KMS-11 (cell line): Measurements from ENCODE around the gene BUB3.
"Not testable (repeated sequence)": the region's sequence is repeated elsewhere in the genome, so short reads cannot be mapped to it uniquely, and the experiment has no call there.

ENCODE experiments used
- H2AFZ ChIP-seq: fragments of 200-600 bp; sonication (generic); 2 replicates; pipeline ENCODE4 v1.6.1; 2016; ENCODE audit warnings: antibody characterized with exemption, mixed run types, low read depth
- H3K27ac ChIP-seq: fragments of 200-600 bp; sonication (generic); 2 replicates; pipeline ENCODE4 v1.6.1; 2016; ENCODE audit warnings: mild to moderate bottlenecking, mixed run types
- H3K27me3 ChIP-seq: fragments of 200-600 bp; sonication (generic); 2 replicates; pipeline ENCODE4 v1.6.1; 2017; ENCODE audit warnings: mild to moderate bottlenecking, low read depth, mixed run types, moderate library complexity; ENCODE audit not compliant: insufficient read depth
- H3K36me3 ChIP-seq: fragments of 200-600 bp; sonication (generic); 2 replicates; pipeline ENCODE4 v1.6.1; 2017; ENCODE audit warnings: mild to moderate bottlenecking, mixed run types; ENCODE audit not compliant: insufficient read depth
- H3K4me1 ChIP-seq: fragments of 200-600 bp; sonication (generic); 2 replicates; pipeline ENCODE4 v1.6.1; 2016; ENCODE audit warnings: mild to moderate bottlenecking, low read depth, mixed run types; ENCODE audit not compliant: poor library complexity, severe bottlenecking
- H3K4me2 ChIP-seq: fragments of 200-600 bp; sonication (generic); 2 replicates; pipeline ENCODE4 v1.7.0; 2016; ENCODE audit warnings: mild to moderate bottlenecking, mixed run types
- H3K4me3 ChIP-seq: fragments of 200-600 bp; sonication (generic); IDR thresholded peaks from 2 replicates; pipeline ENCODE4 v1.6.1; 2017; ENCODE audit warnings: low read depth, low read length, mixed read lengths; ENCODE audit not compliant: insufficient read depth
- H3K79me2 ChIP-seq: fragments of 200-600 bp; sonication (generic); 2 replicates; pipeline ENCODE4 v1.6.1; 2016; ENCODE audit warnings: low read depth, mixed run types; ENCODE audit not compliant: insufficient read depth
- H3K9ac ChIP-seq: fragments of 200-600 bp; sonication (generic); 2 replicates; pipeline ENCODE4 v1.6.1; 2016; ENCODE audit warnings: mild to moderate bottlenecking, mixed run types
- H4K20me1 ChIP-seq: fragments of 200-600 bp; sonication (generic); 2 replicates; pipeline ENCODE4 v1.6.1; 2016; ENCODE audit warnings: mild to moderate bottlenecking, mixed run types; ENCODE audit not compliant: insufficient read depth
- TF ChIP-seq, protein P1 (sequence below): fragments of 200-600 bp; sonication (generic); conservative IDR thresholded peaks from 2 replicates; pipeline ENCODE4 v1.6.1; 2017; ENCODE audit warnings: low read depth, mild to moderate bottlenecking, antibody characterized with exemption, low read length, moderate library complexity, mixed read lengths

Gene BUB3

DNA sequence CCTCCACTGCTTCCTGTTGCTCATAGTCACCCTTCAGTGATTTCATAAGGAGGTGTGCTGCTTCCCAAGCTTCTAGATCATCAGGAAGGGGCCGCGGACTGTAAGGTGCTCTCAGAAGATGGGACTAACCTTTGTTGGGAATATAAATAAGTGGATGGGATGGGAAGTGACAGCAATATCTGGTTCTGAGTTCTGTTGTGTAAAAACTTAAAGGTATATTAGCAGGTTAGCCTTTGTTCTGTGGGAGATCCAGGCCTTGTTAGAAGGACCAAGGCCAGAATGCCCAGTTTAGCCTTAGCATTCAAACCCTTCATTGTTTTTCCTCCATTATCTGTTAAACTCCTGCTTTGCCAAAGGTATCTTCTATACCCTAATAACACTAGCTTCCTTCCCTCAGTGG lies 12.4 kb downstream of the BUB3 start:
- TF ChIP-seq, protein P1, sequence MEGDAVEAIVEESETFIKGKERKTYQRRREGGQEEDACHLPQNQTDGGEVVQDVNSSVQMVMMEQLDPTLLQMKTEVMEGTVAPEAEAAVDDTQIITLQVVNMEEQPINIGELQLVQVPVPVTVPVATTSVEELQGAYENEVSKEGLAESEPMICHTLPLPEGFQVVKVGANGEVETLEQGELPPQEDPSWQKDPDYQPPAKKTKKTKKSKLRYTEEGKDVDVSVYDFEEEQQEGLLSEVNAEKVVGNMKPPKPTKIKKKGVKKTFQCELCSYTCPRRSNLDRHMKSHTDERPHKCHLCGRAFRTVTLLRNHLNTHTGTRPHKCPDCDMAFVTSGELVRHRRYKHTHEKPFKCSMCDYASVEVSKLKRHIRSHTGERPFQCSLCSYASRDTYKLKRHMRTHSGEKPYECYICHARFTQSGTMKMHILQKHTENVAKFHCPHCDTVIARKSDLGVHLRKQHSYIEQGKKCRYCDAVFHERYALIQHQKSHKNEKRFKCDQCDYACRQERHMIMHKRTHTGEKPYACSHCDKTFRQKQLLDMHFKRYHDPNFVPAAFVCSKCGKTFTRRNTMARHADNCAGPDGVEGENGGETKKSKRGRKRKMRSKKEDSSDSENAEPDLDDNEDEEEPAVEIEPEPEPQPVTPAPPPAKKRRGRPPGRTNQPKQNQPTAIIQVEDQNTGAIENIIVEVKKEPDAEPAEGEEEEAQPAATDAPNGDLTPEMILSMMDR = no peak
- Histone ChIP-seq H4K20me1 (no peaks in the 10 kb centered on the region), H3K9ac (no peak overlapping the region), H3K4me2 (no peak overlapping the region), H3K4me3 (no peak overlapping the region), H3K27ac (no peak overlapping the region), H3K36me3 (peaks cover 14% of the 10 kb centered on the region), H3K79me2 (peaks cover 5% of the 10 kb centered on the region; the same call in 1 of the 2 replicates), H3K4me1 (no peaks in the 10 kb centered on the region), H2AFZ (no peak overlapping the region), H3K27me3 (no peaks in the 10 kb centered on the region)

DNA sequence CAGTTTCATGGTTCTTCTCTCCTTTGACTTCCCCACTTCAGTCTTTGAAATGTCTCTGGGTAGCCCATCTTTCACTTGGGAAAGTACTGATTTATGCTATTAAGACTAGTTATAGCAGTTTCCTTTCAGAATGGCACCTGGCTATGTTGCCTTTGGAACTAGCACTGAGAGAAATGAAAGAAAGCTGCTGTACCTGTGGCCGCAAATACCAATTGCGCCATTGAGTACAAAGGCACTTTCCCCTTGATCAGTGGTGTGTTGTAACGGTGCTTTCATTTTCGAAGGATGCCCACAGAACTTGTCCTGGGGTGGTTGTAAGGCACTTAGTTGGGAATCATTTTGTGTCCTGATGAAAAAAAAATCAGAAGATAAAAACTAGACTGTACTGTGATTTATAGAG lies 16.8 kb downstream of the BUB3 start:
- no peak overlapping the region for H3K4me3 ChIP-seq
- no peaks in the 10 kb centered on the region for H3K27me3 ChIP-seq
- no peak overlapping the region for H2AFZ ChIP-seq
- TF ChIP-seq, protein P1 = no peak
- no peak overlapping the region for H3K27ac ChIP-seq
- no peak overlapping the region for H3K9ac ChIP-seq
- peaks cover 16% of the 10 kb centered on the region for H3K4me1 ChIP-seq
- H3K36me3 ChIP-seq = no peaks in the 10 kb centered on the region
- H4K20me1 ChIP-seq = no peaks in the 10 kb centered on the region; the same call in 1 of the 2 replicates
- H3K79me2 ChIP-seq = 0 out of 2 replicates have a peak, but pooled peaks cover 5% of the 10 kb centered on the region
- no peak overlapping the region for H3K4me2 ChIP-seq

DNA sequence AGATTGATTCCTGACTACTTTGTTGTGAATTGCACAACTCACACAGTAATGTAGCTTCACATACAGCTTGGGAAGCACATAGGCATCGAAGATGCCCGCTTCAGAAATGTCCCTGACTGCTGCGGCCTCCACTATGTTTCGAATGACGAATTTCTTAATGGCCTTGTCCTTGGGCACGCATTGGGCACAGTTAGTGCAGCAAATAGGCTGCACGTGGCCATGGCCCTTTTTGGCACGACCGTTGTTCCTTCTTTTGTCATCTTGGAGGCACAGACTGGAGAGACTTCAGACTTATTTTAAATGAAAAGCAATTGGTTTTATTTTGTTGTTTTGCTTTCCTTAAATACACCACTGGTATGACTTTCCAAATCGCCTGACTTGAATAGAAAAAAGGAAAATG lies 17.4 kb downstream of the BUB3 start:
- peaks cover 16% of the 10 kb centered on the region for H3K4me1 ChIP-seq
- not testable (repeated sequence) for H3K27ac ChIP-seq, H3K79me2 ChIP-seq, H3K27me3 ChIP-seq, H2AFZ ChIP-seq, H4K20me1 ChIP-seq, H3K4me3 ChIP-seq, H3K9ac ChIP-seq, H3K4me2 ChIP-seq, H3K36me3 ChIP-seq

DNA sequence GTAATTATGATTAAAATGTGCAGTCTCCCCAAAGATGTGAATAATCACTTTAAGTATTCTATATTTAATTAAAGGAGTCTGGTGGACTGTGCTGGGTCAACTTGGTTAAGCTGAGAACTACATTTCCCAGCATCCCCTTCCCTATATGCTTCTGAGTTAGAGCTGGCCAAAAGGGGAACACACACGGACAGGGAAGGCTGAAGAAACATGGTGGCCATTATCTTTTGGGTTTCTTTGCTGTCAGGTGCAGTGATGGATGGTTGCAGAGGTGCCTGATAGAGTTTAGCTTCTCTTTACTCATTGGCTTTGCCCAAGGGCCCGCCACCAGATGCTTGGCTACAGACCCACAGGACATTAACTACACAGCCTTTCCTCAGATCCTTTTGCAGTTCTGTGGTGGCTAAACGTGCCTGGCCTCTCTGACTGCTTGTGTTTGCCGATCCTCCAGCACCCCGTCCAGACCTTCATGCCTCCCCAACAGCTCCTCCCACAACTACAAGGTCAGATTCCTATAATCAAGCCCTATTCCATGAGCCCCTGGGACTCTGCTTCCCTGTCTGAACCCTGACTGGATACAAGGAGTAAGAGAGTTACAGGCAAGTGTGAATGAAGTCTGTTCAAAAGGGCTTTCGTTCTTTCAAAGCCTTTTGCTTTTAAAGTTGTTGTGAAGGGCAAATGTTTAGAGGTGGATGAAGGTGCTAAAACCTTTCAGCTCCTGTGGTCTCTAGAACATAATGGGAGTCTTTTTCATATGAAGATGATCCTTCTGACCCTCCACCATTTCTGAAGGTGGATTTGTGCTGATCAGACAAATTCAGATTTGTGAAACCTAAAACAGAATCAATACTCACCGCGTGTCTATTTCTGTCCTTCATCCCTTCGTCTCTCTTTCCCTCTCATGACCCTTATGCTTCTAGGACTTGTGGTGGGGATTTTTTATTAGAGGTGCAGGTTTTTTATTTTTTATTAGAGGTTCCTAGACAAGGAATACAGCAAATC lies 21.5 kb downstream of the BUB3 start:
- TF ChIP-seq, protein P1 = no peak
- no peak overlapping the region for H3K4me3 ChIP-seq
- H3K27ac ChIP-seq = no peak overlapping the region
- no peak overlapping the region for H3K4me2 ChIP-seq
- H4K20me1 ChIP-seq = no peaks in the 10 kb centered on the region; the same call in 1 of the 2 replicates
- H3K9ac ChIP-seq = no peak overlapping the region
- H3K27me3 ChIP-seq = no peaks in the 10 kb centered on the region
- H2AFZ ChIP-seq = no peak overlapping the region
- peaks cover 16% of the 10 kb centered on the region for H3K4me1 ChIP-seq
- H3K36me3 ChIP-seq = no peaks in the 10 kb centered on the region
- H3K79me2 ChIP-seq = no peaks in the 10 kb centered on the region

DNA sequence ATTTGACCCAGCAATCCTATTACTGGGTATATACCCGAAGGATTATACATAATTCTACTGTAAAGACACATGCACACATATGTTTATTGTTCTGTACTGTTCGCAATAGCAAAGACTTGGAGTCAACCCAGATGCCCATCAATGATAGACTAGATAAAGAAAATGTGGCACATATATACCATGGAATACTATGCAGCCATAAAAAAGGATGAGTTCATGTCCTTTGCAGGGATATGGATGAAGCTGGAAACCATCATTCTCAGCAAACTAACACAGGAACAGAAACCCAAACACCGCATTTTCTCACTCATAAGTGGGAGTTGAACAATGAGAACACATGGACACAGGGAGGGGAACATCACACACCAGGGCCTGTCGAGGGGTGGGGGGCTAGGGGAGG lies 24.2 kb downstream of the BUB3 start:
- H3K27me3 ChIP-seq, H3K9ac ChIP-seq, H3K36me3 ChIP-seq, H3K79me2 ChIP-seq, H3K4me2 ChIP-seq, H2AFZ ChIP-seq, H3K4me3 ChIP-seq, H4K20me1 ChIP-seq, H3K27ac ChIP-seq: not testable (repeated sequence)
- peaks cover 12% of the 10 kb centered on the region for H3K4me1 ChIP-seq
